H1 (cell line): Measurements from ENCODE around the gene SELENOV. TPM values are rescaled to one million over a fixed set of nuclear protein-coding genes. Genes with fewer than 3 reads are reported as not detected.

Source experiments
- CTCF ChIA-PET: fragments of 300-600 bp; sonication (Branson Sonifier 250); formaldehyde crosslinking; loops from one replicate; lab custom pipeline; 2021; ENCODE audit not compliant: partially characterized antibody; lab: Charles Lee
- POLR2A ChIA-PET: fragments of 300-600 bp; sonication (Branson Sonifier 250); formaldehyde crosslinking; loops from one replicate; lab custom pipeline; 2021; ENCODE audit warnings: inconsistent platforms; ENCODE audit not compliant: partially characterized antibody; lab: Charles Lee
- DNase-seq, 2 experiments: peaks; one replicate each; pipeline versions ENCODE4 v3.0.0 to v3.0.0-alpha.2; 2010 to 2022; ENCODE audit warnings: low spot score in 2 of 2, low read depth in 1 of 2, mixed read lengths in 1 of 2
- FAIRE-seq: peaks from 2 replicates; lab custom pipeline; 2011; peaks lifted over from hg19 to GRCh38; lab: Jason Lieb, UNC
- H2AFZ ChIP-seq: 2 replicates; pipeline ENCODE4 v1.8.1; 2012; ENCODE audit warnings: low read length, inconsistent platforms
- H2AK5ac ChIP-seq: 2 replicates; pipeline ENCODE4 v1.6.1; 2013; ENCODE audit warnings: low read depth, low read length
- H2BK120ac ChIP-seq: replicated peaks from 2 replicates; pipeline ENCODE3; 2013; ENCODE audit warnings: low read depth, low read length, inconsistent platforms
- H2BK12ac ChIP-seq: 2 replicates; pipeline ENCODE4 v1.6.1; 2013; ENCODE audit warnings: low read depth, low read length
- H2BK15ac ChIP-seq: 2 replicates; pipeline ENCODE4 v1.6.1; 2013; ENCODE audit warnings: low read length
- H2BK20ac ChIP-seq: 2 replicates; pipeline ENCODE4 v1.6.1; 2013; ENCODE audit warnings: low read length
- H2BK5ac ChIP-seq: 2 replicates; pipeline ENCODE4 v1.6.1; 2013; ENCODE audit warnings: low read depth, low read length
- H3K14ac ChIP-seq: 2 replicates; pipeline ENCODE4 v1.6.1; 2013; ENCODE audit warnings: inconsistent platforms; ENCODE audit not compliant: insufficient read length
- H3K18ac ChIP-seq: 2 replicates; pipeline ENCODE4 v1.6.1; 2013; ENCODE audit warnings: low read length; ENCODE audit errors: extremely low read depth
- H3K23ac ChIP-seq: 2 replicates; pipeline ENCODE4 v1.6.1; 2013; ENCODE audit warnings: inconsistent platforms; ENCODE audit not compliant: insufficient read length
- H3K23me2 ChIP-seq: 2 replicates; pipeline ENCODE4 v1.6.1; 2013; ENCODE audit warnings: low read depth, low read length
- H3K27ac ChIP-seq: 2 replicates; pipeline ENCODE4 v1.6.1; 2011; ENCODE audit warnings: low read depth, low read length, inconsistent platforms
- H3K27me3 ChIP-seq, 4 experiments: replicated peaks in 1 of 4; 1 replicate in 1 of 4; 2 replicates in 3 of 4; pipeline versions ENCODE4 v1.6.1 to v1.8.1; 2011 to 2013; ENCODE audit warnings: low read length in 3 of 4, mild to moderate bottlenecking in 3 of 4, inconsistent platforms in 2 of 4, mixed read lengths in 2 of 4, moderate library complexity in 1 of 4; ENCODE audit not compliant: control insufficient read depth in 3 of 4, insufficient read depth in 3 of 4; ENCODE audit errors: extremely low read depth in 1 of 4
- H3K36me3 ChIP-seq, 4 experiments: 2 replicates each; pipeline versions ENCODE4 v1.6.1 to v1.8.1; 2011 to 2013; ENCODE audit warnings: mild to moderate bottlenecking in 4 of 4, low read length in 3 of 4, moderate library complexity in 2 of 4, control low read depth in 1 of 4, inconsistent platforms in 1 of 4; ENCODE audit not compliant: insufficient read depth in 4 of 4, control insufficient read depth in 2 of 4
- H3K4ac ChIP-seq: replicated peaks from 2 replicates; pipeline ENCODE3; 2013; ENCODE audit warnings: low read length, low read depth, mixed read lengths, inconsistent platforms; ENCODE audit not compliant: insufficient read length
- H3K4me1 ChIP-seq, 4 experiments: replicated peaks in 1 of 4; 1 replicate in 1 of 4; 2 replicates in 3 of 4; pipeline versions ENCODE4 v1.6.1 to v1.8.1; 2011 to 2013; ENCODE audit warnings: low read length in 3 of 4, inconsistent platforms in 2 of 4, mixed read lengths in 1 of 4; ENCODE audit not compliant: insufficient read depth in 4 of 4, control insufficient read depth in 3 of 4
- H3K4me2 ChIP-seq, 2 experiments: 2 replicates each; pipeline versions ENCODE4 v1.6.1 to v1.8.1; 2011 to 2013; ENCODE audit warnings: low read depth in 2 of 2, low read length in 2 of 2, control low read depth in 1 of 2, inconsistent platforms in 1 of 2, mild to moderate bottlenecking in 1 of 2; ENCODE audit not compliant: insufficient read depth in 1 of 2
- H3K4me3 ChIP-seq, 4 experiments: fragments of 200-600, 300-600 bp in 1 of 4; sonication (generic), shearing (Covaris generic), sonication (Bioruptor Twin) in 1 of 4; 2 replicates each; pipeline versions ENCODE4 v1.5.1 to v1.8.1; 2011 to 2016; ENCODE audit warnings: low read length in 4 of 4, low read depth in 3 of 4, control low read depth in 2 of 4, inconsistent platforms in 2 of 4, mild to moderate bottlenecking in 2 of 4, mixed read lengths in 1 of 4, moderate library complexity in 1 of 4; ENCODE audit not compliant: insufficient read depth in 2 of 4; ENCODE audit errors: extremely low read depth in 1 of 4
- H3K56ac ChIP-seq: replicated peaks from 2 replicates; pipeline ENCODE3; 2013; ENCODE audit warnings: low read depth, mild to moderate bottlenecking, mixed read lengths, low read length, inconsistent platforms; ENCODE audit not compliant: insufficient read length
- H3K79me1 ChIP-seq: 2 replicates; pipeline ENCODE4 v1.6.1; 2013; ENCODE audit warnings: low read depth, low read length, control low read depth
- H3K79me2 ChIP-seq, 2 experiments: 2 replicates each; pipeline versions ENCODE4 v1.6.1 to v1.8.1; 2012 to 2013; ENCODE audit warnings: low read length in 2 of 2, mild to moderate bottlenecking in 2 of 2, inconsistent platforms in 1 of 2; ENCODE audit not compliant: insufficient read depth in 2 of 2, control insufficient read depth in 1 of 2
- H3K9ac ChIP-seq, 4 experiments: replicated peaks in 1 of 4; 1 replicate in 1 of 4; 2 replicates in 3 of 4; pipeline versions ENCODE4 v1.6.1 to v1.8.1; 2011 to 2013; ENCODE audit warnings: low read depth in 3 of 4, low read length in 3 of 4, control low read depth in 2 of 4, mild to moderate bottlenecking in 2 of 4, moderate library complexity in 2 of 4, inconsistent platforms in 1 of 4; ENCODE audit errors: extremely low read depth in 1 of 4
- H3K9me3 ChIP-seq, 2 experiments: 2 replicates each; pipeline versions ENCODE4 v1.6.1 to v1.8.1; 2012 to 2013; ENCODE audit warnings: mild to moderate bottlenecking in 2 of 2, moderate library complexity in 2 of 2, control low read depth in 1 of 2, inconsistent platforms in 1 of 2, low read depth in 1 of 2, low read length in 1 of 2, mixed read lengths in 1 of 2; ENCODE audit not compliant: insufficient read depth in 2 of 2
- H4K20me1 ChIP-seq, 2 experiments: replicated peaks in 1 of 2; 2 replicates each; pipeline versions ENCODE3 to v1.8.1; 2011 to 2013; ENCODE audit warnings: inconsistent platforms in 2 of 2, low read length in 2 of 2, mild to moderate bottlenecking in 1 of 2; ENCODE audit not compliant: insufficient read depth in 2 of 2, control insufficient read depth in 1 of 2
- H4K5ac ChIP-seq: 2 replicates; pipeline ENCODE4 v1.6.1; 2013; ENCODE audit warnings: low read length, low read depth, mixed read lengths, inconsistent platforms; ENCODE audit not compliant: insufficient read length
- H4K8ac ChIP-seq: 2 replicates; pipeline ENCODE4 v1.8.0; 2013; ENCODE audit warnings: mild to moderate bottlenecking, moderate library complexity, low read length, inconsistent platforms; ENCODE audit not compliant: insufficient read depth; ENCODE audit errors: extremely low read depth
- H4K91ac ChIP-seq: replicated peaks from 2 replicates; pipeline ENCODE3; 2013; ENCODE audit warnings: low read length, mixed read lengths, inconsistent platforms; ENCODE audit not compliant: insufficient read length
- GABPA ChIP-seq: IDR thresholded peaks from 2 replicates; pipeline ENCODE4 v1.6.1; 2011; ENCODE audit warnings: mild to moderate bottlenecking, low read length, moderate library complexity, borderline replicate concordance; ENCODE audit not compliant: insufficient read depth
- GTF2F1 ChIP-seq: IDR thresholded peaks from 2 replicates; pipeline ENCODE4 v1.6.1; 2012; ENCODE audit warnings: low read depth, low read length, improper control_type of control experiment, borderline replicate concordance
- HDAC6 ChIP-seq: IDR thresholded peaks from one replicate; pipeline ENCODE4 v1.7.1; 2012; ENCODE audit warnings: low read depth, mild to moderate bottlenecking, inconsistent platforms, low read length, moderate library complexity
- KDM5A ChIP-seq: fragments of 200-600 bp; IDR thresholded peaks from 2 replicates; pipeline ENCODE4 v1.7.1; 2012; ENCODE audit warnings: mild to moderate bottlenecking, low read length, inconsistent platforms, mixed read lengths
- MAX ChIP-seq: IDR thresholded peaks from 2 replicates; pipeline ENCODE4 v1.6.1; 2012; ENCODE audit warnings: inconsistent platforms
- PHF8 ChIP-seq: fragments of 200-600 bp; sonication (generic); conservative IDR thresholded peaks from 2 replicates; pipeline ENCODE4 v1.7.1; 2012; ENCODE audit warnings: low read depth, mild to moderate bottlenecking, inconsistent platforms, low read length, moderate library complexity
- RBBP5 ChIP-seq: IDR thresholded peaks from 2 replicates; pipeline ENCODE4 v1.7.1; 2012; ENCODE audit warnings: low read depth, mild to moderate bottlenecking, inconsistent platforms, low read length, moderate library complexity, borderline replicate concordance
- RNF2 ChIP-seq: fragments of 200-900, 300-1000 bp; sonication (generic); IDR thresholded peaks from 2 replicates; pipeline ENCODE4 v1.7.1; 2016; ENCODE audit warnings: borderline replicate concordance, low read depth, mild to moderate bottlenecking, antibody characterized with exemption, low read length; ENCODE audit not compliant: poor library complexity, severe bottlenecking; ENCODE audit errors: missing control alignments
- RXRA ChIP-seq: IDR thresholded peaks from 2 replicates; pipeline ENCODE4 v1.6.1; 2011; ENCODE audit warnings: low read depth, mild to moderate bottlenecking, low read length, moderate library complexity; ENCODE audit not compliant: insufficient read depth
- SP4 ChIP-seq: IDR thresholded peaks from 2 replicates; pipeline ENCODE4 v1.6.1; 2012; ENCODE audit warnings: low read length, inconsistent platforms
- TAF7 ChIP-seq: optimal IDR thresholded peaks from 2 replicates; pipeline ENCODE3; 2011; ENCODE audit warnings: low read depth, mild to moderate bottlenecking, inconsistent platforms, low read length, moderate library complexity, borderline replicate concordance
- TEAD4 ChIP-seq: IDR thresholded peaks from 2 replicates; pipeline ENCODE4 v1.6.1; 2012; ENCODE audit warnings: low read depth, low read length, inconsistent platforms, mixed read lengths
- ZNF274 ChIP-seq: IDR thresholded peaks from 2 replicates; pipeline ENCODE4 v1.7.0; 2012; ENCODE audit warnings: low read length, borderline replicate concordance; ENCODE audit errors: extremely low read depth
- WGBS, 2 experiments: shearing (Covaris generic) in 1 of 2; methylation state at CpG; one replicate each; pipeline versions ENCODE4 v1.1.6 to v1.1.7; 2013 to 2015; ENCODE audit warnings: low lambda C conversion rate in 2 of 2, mixed read lengths in 2 of 2, inconsistent platforms in 1 of 2, low coverage in 1 of 2, missing lambda C conversion rate in 1 of 2; ENCODE audit not compliant: insufficient replicate concordance in 2 of 2, insufficient coverage in 1 of 2, insufficient read length in 1 of 2; ENCODE audit errors: extremely low coverage in 1 of 2, missing lambda C conversion rate in 1 of 2; 5-methylcytosine and 5-hydroxymethylcytosine counted together
- polyA plus RNA-seq, 7 experiments: library from polyadenylated mRNA; depleted of rRNA in 3 of 7; stranded (reverse) in 5 of 7; unstranded in 2 of 7; fragments of >200 nt in 5 of 7; fragments of 200-250 nt in 2 of 7; gene quantifications; 1 replicate in 5 of 7; 2 replicates in 1 of 7; 4 replicates in 1 of 7; pipeline versions ENCODE4 v1.2.1 to v1.2.3, GENCODE V29; 2011 to 2013; ENCODE audit warnings: missing spikeins in 2 of 7, mixed read lengths in 2 of 7
- total RNA-seq: library from RNA; stranded (reverse); fragmentation: NEBNext Ultra II Directional; extraction: Animal tissue kit (Norgen Biotek cat#: 25700); gene quantifications from 2 replicates; pipeline ENCODE4 v1.2.1, GENCODE V29; 2021

The SELENOV gene
- total and polyA plus RNA-seq, 2 of the 8 experiments (the other 6 are each of a cell fraction or from before 2014, with no cell fraction given), result 8.4 to 10.7 TPM

GRCh38 chr19:39554701-39555311 lies 39.9 kb downstream of the SELENOV start:
- no peaks in the 10 kb centered on the region for H4K20me1 ChIP-seq
- DNase-seq (no peak), FAIRE-seq (no peak)
- H3K23ac ChIP-seq, result no peak overlapping the region
- no peak overlapping the region for H2BK120ac ChIP-seq
- no peak overlapping the region for H4K5ac ChIP-seq
- H3K27me3 ChIP-seq, result no peaks in the 10 kb centered on the region
- H3K36me3 ChIP-seq, result no peaks in the 10 kb centered on the region
- no peaks in the 10 kb centered on the region for H3K23me2 ChIP-seq
- H2AFZ ChIP-seq, result no peak overlapping the region
- H2BK20ac ChIP-seq, result no peak overlapping the region
- ChIA-PET CTCF (interaction anchor here (0.7 to 6.8 kb wide), 4 partner anchors 12 to 258 kb away, joined by 3 to 108 read pairs (median 19); no protein-coding TSS in a partner anchor), POLR2A (no interaction called here)
- H3K4me1 ChIP-seq, result no peaks in the 10 kb centered on the region
- no peak overlapping the region for H3K27ac ChIP-seq
- H3K14ac ChIP-seq, result no peak overlapping the region
- H3K18ac ChIP-seq, result no peak overlapping the region
- no peaks in the 10 kb centered on the region for H3K9me3 ChIP-seq
- WGBS, 2 experiments, result 81% methylated on average over 4 of the region's 4 CpGs; no CpG with 5 or more reads in 1 of the 2 experiments
- no peak overlapping the region for H3K4me2 ChIP-seq
- no peak overlapping the region for H3K9ac ChIP-seq
- H2BK12ac ChIP-seq, result no peak overlapping the region
- no peak overlapping the region for H4K91ac ChIP-seq
- H2AK5ac ChIP-seq, result no peak overlapping the region
- H4K8ac ChIP-seq, result peak overlapping the region; percentile 20; the same call in 1 of the 2 replicates
- H2BK15ac ChIP-seq, result no peak overlapping the region
- no peaks in the 10 kb centered on the region for H3K79me1 ChIP-seq
- H3K79me2 ChIP-seq, result no peaks in the 10 kb centered on the region
- no peak overlapping the region for H3K4me3 ChIP-seq
- H3K4ac ChIP-seq, result no peak overlapping the region
- no peak overlapping the region for H3K56ac ChIP-seq
- no peak overlapping the region for H2BK5ac ChIP-seq
- no peak for TF ChIP-seq RNF2
- no peak for TF ChIP-seq SP4
- no peak for TF ChIP-seq TAF7
- no peak for TF ChIP-seq TEAD4
- no peak for TF ChIP-seq KDM5A
- TF ChIP-seq GTF2F1, result no peak
- no peak for TF ChIP-seq MAX
- no peak for TF ChIP-seq RXRA
- TF ChIP-seq RBBP5, result no peak
- no peak for TF ChIP-seq GABPA
- TF ChIP-seq PHF8, result no peak
- TF ChIP-seq HDAC6, result no peak
- TF ChIP-seq ZNF274, result no peak
